C4-2B (cell line): Measurements from ENCODE around the gene UGCG.

Experiments used
- H3K27ac ChIP-seq: fragments of 450-650 bp; 2 replicates; pipeline ENCODE4 v1.5.1; 2017
- ZFX ChIP-seq: fragments of 450-650 bp; IDR thresholded peaks from 2 replicates; pipeline ENCODE4 v1.6.1; 2017
- TF ChIP-seq, protein P1 (sequence below): fragments of 450-650 bp; conservative IDR thresholded peaks from 2 replicates; pipeline ENCODE4 v1.5.1; 2017; ENCODE audit warnings: mild to moderate bottlenecking

The UGCG gene

DNA sequence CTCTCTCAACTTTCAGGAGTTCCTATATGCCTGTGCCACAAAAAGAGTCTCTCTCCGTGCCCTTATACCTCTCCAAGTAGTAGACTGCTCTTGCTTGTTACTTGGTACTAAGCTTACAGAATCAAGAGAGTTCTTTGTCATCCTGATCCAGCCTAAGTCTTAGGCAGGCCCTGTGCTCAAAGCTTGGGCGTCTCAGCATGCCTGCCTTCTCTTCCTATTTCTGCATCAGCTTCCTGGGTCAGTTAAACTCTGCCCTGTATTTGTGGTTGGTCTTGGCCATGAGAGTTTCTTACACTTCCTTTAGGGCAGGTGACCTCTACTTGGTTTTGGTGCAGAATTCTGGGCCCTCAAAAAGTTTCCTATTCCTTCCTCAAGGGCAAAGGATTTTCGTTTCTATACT, 33.0 kb upstream of the UGCG start:
- no peak overlapping the region for H3K27ac ChIP-seq
- TF ChIP-seq, protein P1, sequence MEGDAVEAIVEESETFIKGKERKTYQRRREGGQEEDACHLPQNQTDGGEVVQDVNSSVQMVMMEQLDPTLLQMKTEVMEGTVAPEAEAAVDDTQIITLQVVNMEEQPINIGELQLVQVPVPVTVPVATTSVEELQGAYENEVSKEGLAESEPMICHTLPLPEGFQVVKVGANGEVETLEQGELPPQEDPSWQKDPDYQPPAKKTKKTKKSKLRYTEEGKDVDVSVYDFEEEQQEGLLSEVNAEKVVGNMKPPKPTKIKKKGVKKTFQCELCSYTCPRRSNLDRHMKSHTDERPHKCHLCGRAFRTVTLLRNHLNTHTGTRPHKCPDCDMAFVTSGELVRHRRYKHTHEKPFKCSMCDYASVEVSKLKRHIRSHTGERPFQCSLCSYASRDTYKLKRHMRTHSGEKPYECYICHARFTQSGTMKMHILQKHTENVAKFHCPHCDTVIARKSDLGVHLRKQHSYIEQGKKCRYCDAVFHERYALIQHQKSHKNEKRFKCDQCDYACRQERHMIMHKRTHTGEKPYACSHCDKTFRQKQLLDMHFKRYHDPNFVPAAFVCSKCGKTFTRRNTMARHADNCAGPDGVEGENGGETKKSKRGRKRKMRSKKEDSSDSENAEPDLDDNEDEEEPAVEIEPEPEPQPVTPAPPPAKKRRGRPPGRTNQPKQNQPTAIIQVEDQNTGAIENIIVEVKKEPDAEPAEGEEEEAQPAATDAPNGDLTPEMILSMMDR = no peak
- no peak for TF ChIP-seq ZFX

DNA sequence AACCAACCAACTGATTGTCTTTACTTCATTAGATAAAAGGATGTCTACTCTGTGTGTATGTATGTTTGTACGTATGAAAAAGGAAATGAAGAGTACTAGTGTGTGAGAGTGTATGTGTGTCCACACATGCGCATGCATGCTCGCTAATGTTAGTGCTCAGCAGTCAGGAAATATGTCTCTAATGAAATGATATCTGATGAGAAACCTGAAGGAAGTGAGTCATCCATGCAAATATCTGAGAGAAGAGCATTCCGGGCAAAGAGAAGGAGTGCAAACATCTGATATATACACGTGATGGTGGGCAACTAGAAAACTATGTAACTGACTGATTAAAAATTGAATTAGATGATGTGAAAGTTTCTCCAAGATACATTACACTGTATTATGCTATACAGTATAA, 29.6 kb upstream of the UGCG start:
- H3K27ac ChIP-seq = no peak overlapping the region

DNA sequence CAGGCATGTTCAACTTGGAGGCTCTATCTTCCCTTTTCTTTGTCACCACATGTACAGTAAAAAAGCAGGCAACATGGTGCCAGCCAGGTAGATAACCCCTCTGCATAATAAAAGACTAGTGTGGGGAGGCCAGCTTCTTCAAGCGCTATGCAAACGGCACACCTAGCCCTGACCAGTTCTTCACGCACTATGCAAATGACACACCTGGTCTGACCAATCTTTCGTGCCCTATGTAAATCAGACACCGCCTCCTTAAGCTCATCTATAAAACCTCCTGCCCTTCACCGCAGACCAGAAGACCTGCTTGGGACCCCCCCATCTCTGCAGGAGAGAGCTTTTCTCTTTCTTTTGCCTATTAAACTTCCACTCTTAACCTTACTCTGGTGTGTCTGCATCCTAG, 28.1 kb upstream of the UGCG start:
- TF ChIP-seq, protein P1 = no peak
- TF ChIP-seq ZFX = no peak
- H3K27ac ChIP-seq = no peak overlapping the region

More for the DNA sequence above, 29.6 kb upstream of the UGCG start:
- TF ChIP-seq ZFX = no peak
- TF ChIP-seq, protein P1 = no peak

DNA sequence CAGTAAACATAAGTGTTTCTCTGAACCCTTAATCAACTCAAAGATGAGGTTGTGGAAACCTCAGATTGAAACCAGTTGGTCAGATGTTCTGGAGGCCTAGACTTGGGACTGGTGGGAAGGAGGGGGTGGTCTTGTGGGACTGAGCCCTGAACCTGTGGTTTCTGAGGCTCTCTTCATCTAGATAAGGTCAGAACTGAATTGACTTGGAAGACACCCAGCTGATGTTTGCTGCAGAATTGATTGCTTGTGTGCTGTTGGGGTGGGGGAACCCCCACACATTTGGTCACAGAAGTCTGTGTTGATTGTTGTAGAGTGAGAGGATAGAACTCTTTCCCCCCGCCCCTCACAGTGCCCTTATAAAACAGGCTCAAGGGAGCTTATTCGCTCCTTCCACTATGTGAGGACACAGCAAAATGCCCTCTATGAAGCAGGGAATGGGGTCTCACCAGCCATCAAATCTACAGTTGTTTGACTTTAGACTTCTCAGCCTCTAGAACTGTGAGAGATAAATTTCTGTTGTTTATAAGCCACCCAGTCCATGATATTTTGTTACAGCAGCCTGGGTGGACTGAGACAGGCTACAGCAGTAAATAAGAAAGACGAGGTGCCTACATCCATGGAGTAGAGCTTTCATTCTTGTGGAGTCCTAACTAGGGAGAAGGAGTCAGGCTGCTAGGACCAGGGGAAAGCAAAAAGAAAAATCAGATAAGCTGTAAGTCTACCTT, 25.7 kb upstream of the UGCG start:
- H3K27ac ChIP-seq = no peak overlapping the region
- TF ChIP-seq ZFX = no peak
- TF ChIP-seq, protein P1 = no peak

DNA sequence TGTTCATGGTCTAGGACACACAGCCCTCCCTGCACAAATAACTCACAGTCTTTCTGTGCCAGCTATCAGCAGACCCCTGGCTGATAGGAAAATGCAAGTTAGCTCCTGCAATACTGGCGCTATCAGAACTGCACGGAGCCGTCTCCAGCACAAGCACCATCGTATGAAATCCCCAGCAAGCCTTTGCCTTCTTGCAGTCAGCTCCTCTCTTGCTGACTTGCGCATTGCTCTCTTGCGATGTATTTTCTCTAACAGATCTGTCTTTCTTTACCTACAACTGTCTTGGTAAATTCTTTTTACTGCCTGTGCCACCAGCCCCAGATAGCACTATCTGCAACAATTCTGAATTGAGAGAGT, 25.1 kb upstream of the UGCG start:
- TF ChIP-seq ZFX = no peak
- TF ChIP-seq, protein P1 = no peak
- H3K27ac ChIP-seq = no peak overlapping the region

DNA sequence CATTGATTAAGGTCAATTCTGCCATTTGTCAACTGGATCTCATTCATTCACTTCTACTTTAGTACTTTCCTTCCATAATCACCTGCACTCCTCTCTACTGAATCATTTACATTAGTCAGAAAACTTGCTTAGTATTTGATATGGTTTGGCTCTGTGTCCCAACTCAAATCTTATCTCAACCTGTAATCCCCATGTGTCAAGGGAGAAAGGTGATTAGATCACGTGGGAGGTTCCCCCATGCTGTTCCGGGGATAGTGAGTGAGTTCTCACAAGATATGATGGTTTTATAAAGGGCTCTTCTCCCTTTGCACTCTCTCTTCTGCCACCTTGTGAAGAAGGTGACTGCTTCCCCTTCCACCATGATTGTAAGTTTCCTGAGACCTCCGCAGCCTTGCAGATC, 23.7 kb upstream of the UGCG start:
- no peak for TF ChIP-seq ZFX
- TF ChIP-seq, protein P1 = no peak
- no peak overlapping the region for H3K27ac ChIP-seq

DNA sequence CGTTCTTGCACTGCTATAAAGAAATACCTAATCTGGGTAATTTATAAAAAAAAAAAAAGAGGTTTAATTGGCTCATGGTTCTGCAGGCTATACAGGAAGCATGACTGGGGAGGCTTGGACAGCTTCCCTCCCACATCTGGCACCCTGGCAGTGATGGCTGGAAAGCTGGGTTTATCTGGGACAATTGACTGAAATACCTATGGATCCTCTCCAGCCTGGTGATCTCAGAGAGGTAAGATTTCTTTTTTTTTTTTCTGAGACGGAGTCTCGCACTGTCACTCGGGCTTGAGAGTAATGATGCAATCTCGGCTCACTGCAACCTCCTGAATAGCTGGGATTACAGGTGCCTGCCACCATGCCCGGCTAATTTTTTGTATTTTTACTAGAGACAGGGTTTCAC, 22.7 kb upstream of the UGCG start:
- no peak for TF ChIP-seq ZFX
- TF ChIP-seq, protein P1 = no peak
- H3K27ac ChIP-seq = no peak overlapping the region
